BJ (cell line): ENCODE measurements around the gene CFAP43. TPM values are rescaled to one million over a fixed set of nuclear protein-coding genes. Genes with fewer than 3 reads are reported as not detected.

Experiments
- CTCF ChIA-PET: fragments of 350-600 bp; formaldehyde crosslinking; extraction: SDS; loops from one replicate; lab custom pipeline; 2021; ENCODE audit warnings: antibody characterized with exemption, inconsistent platforms; lab: Yijun Ruan, JAX
- POLR2A ChIA-PET: fragments of 300-600 bp; sonication (Branson Sonifier 250); formaldehyde crosslinking; extraction: SDS; loops from one replicate; lab custom pipeline; 2021; ENCODE audit warnings: antibody characterized with exemption; lab: Charles Lee
- DNase-seq: peaks from one replicate; pipeline ENCODE4 v3.0.0-alpha.2; 2011; ENCODE audit warnings: low read depth
- H3K27me3 ChIP-seq: 2 replicates; pipeline ENCODE4 v1.6.0; 2011; ENCODE audit warnings: low read length; ENCODE audit not compliant: control insufficient read depth, insufficient read depth
- H3K36me3 ChIP-seq: 2 replicates; pipeline ENCODE4 v1.5.1; 2011; ENCODE audit warnings: low read length; ENCODE audit not compliant: control insufficient read depth, insufficient read depth
- H3K4me3 ChIP-seq: 2 replicates; pipeline ENCODE4 v1.5.1; 2011; ENCODE audit warnings: low read depth, mild to moderate bottlenecking, control low read depth, low read length
- polyA plus RNA-seq: library from polyadenylated mRNA; depleted of rRNA; stranded (reverse); fragments of >200 nt; gene quantifications from 2 replicates; pipeline ENCODE4 v1.2.3, GENCODE V29; 2011; rRNA removed
- small RNA-seq: library from RNA; depleted of rRNA; stranded (forward); fragments of <200 nt; gene quantifications from one replicate; pipeline ENCODE3, GENCODE V24; 2012; ENCODE audit warnings: low replicate concordance, low read depth; ENCODE audit not compliant: insufficient read length
- TF ChIP-seq, protein P1 (sequence below): IDR thresholded peaks from 2 replicates; pipeline ENCODE4 v1.5.1; 2011; ENCODE audit warnings: low read depth, mild to moderate bottlenecking, control low read depth, inconsistent platforms, low read length, moderate library complexity; ENCODE audit not compliant: insufficient read depth

CFAP43 gene
- polyA plus RNA-seq, 1 experiment = 0.05 TPM

DNA sequence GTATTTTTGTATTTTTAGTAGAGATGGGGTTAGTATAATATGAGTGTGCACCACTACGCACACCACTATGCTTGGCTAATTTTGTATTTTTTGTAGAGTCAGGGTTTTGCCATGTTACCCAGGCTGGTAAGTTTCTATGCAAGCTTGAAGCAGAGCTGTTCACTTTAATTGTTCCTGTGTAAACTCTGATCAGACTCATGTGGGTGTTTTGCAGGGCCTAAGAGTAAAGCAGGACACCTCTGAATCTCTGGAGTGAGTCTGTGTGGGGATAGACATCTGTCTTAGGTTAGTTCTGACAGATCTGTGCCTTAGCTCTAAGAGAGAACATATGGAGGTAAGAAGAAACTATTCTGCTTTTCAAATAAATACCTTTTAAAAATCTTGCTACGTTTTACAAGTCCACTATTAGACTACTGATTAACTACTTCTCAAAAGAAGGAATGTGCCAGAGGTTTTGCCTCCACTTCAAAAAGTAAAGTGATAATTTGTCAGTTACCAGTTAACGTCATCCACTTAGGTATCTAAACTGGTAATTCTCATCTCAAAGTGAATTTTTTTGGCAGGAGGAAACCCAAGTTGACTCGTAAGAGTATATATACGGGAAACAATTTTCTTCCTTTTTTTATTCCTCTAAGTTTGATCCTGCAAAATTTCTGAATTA lies 147.6 kb downstream of the CFAP43 start:
- ChIA-PET POLR2A (no interaction called here), CTCF (interaction anchor here (1.2 kb wide), 1 partner anchor 17 kb away, joined by 3 read pairs; no protein-coding TSS in a partner anchor)
- no peaks in the 10 kb centered on the region for H3K36me3 ChIP-seq
- H3K27me3 ChIP-seq = 0 out of 2 replicates have a peak, but pooled peaks cover 2% of the 10 kb centered on the region
- no peak for DNase-seq
- no peak overlapping the region for H3K4me3 ChIP-seq
- TF ChIP-seq, protein P1, sequence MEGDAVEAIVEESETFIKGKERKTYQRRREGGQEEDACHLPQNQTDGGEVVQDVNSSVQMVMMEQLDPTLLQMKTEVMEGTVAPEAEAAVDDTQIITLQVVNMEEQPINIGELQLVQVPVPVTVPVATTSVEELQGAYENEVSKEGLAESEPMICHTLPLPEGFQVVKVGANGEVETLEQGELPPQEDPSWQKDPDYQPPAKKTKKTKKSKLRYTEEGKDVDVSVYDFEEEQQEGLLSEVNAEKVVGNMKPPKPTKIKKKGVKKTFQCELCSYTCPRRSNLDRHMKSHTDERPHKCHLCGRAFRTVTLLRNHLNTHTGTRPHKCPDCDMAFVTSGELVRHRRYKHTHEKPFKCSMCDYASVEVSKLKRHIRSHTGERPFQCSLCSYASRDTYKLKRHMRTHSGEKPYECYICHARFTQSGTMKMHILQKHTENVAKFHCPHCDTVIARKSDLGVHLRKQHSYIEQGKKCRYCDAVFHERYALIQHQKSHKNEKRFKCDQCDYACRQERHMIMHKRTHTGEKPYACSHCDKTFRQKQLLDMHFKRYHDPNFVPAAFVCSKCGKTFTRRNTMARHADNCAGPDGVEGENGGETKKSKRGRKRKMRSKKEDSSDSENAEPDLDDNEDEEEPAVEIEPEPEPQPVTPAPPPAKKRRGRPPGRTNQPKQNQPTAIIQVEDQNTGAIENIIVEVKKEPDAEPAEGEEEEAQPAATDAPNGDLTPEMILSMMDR = no peak

- no peak for DNase-seq
- CTCF ChIA-PET = interaction anchor here (0.7 to 2.7 kb wide), 4 partner anchors 9 to 192 kb away, joined by 3 to 7 read pairs (median 4); no protein-coding TSS in a partner anchor
- Histone ChIP-seq H3K4me3 (no peak overlapping the region), H3K36me3 (no peaks in the 10 kb centered on the region), H3K27me3 (0 out of 2 replicates have a peak, but pooled peaks cover 2% of the 10 kb centered on the region)
- POLR2A ChIA-PET = no interaction called here
- TF ChIP-seq, protein P1 = no peak
Measured at GRCh38 chr10:104081998-104082397, 150.2 kb downstream of the CFAP43 start.

DNA sequence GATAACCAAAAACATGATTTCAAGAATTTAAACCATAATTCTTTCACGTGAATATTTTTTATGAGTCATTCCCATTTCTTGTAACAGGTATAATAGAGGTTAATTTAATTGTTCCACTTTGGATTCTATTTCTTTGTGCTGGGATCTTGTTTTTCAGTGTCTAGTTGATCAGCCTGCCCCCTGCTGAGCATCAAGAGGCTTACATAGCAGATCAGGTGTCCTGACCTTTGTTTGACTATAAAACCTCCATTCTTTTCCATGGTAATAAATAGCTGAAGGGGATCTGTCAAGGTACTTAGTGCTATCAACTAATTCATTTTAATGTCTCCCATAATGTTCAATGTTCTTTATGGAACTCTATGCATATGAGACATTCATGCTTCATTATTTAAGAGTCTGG lies 151.4 kb downstream of the CFAP43 start:
- H3K4me3 ChIP-seq = no peak overlapping the region
- peaks cover 3% of the 10 kb centered on the region; the same call in 1 of the 2 replicates for H3K27me3 ChIP-seq
- ChIA-PET POLR2A (no interaction called here), CTCF (interaction anchor here (0.7 kb wide), 1 partner anchor 25 kb away, joined by 3 read pairs; no protein-coding TSS in a partner anchor)
- TF ChIP-seq, protein P1 = peak; percentile 30
- DNase-seq = no peak
- no peaks in the 10 kb centered on the region for H3K36me3 ChIP-seq

Small RNA genes lying within 50 kb of the gene (small RNA-seq; reads per million reads assigned to genes)
- gene MIR4482 (not detected), gene MIR609 (not detected)

Other genes starting within 250 kb of the CFAP43 start
- gene COL17A1, start 146.5 kb downstream of the CFAP43 start, polyA plus RNA-seq = 0.01 and 0.02 TPM in 2 replicates
- 1.5 and 2.4 TPM in 2 replicates for gene SFR1, start 110.2 kb downstream of the CFAP43 start, polyA plus RNA-seq
- gene GSTO1, start 22.5 kb upstream of the CFAP43 start, polyA plus RNA-seq = 79.3 and 149 TPM in 2 replicates
- gene GSTO2, start 36.8 kb upstream of the CFAP43 start, polyA plus RNA-seq = 4.9 and 7.0 TPM in 2 replicates
- gene ITPRIP, start 106.1 kb upstream of the CFAP43 start, polyA plus RNA-seq = 24.4 and 33.6 TPM in 2 replicates
- gene CFAP58, start 121.5 kb upstream of the CFAP43 start, polyA plus RNA-seq = 0.23 and 0.37 TPM in 2 replicates